ENCODE results near the gene C14orf180. TPM values are rescaled to one million over a fixed set of nuclear protein-coding genes. Genes with fewer than 3 reads are reported as not detected.

C14orf180 gene
- total RNA-seq, 1 experiment from 2014 or later: not detected

DNA sequence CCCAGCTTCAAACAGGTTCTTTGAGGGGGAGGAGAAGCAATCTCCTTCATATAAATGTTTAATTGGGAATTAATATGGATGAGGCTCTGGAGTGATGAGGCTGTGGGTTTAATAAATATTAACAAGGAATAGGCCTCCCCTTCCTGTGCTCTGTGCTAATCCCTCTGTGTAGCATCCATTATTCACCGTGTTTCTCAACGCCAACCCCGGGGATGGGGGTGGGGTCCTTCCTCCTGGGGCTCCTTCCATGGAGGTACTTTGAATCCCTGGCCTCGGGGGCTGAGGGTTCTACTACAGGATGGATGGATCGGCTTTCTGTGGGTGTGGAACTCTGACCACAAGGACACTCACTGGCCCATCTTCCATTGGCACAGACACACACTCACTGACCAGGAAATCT is 59.9 kb downstream of the C14orf180 start:
- WGBS (ENCODE audit: extremely low coverage, insufficient read length, low lambda C conversion rate): no CpG with 5 or more reads among the region's 5 CpGs
- H3K9me3 Mint-ChIP-seq: no peaks in the 10 kb centered on the region
- DNase-seq: no peak

More for the DNA sequence above, 59.9 kb downstream of the C14orf180 start:
- Histone ChIP-seq H2BK120ac (ENCODE audit: low read depth, low read length, poor library complexity, severe bottlenecking) (no peak overlapping the region), H3K56ac (ENCODE audit: insufficient read length, low read depth, low read length) (no peak overlapping the region), H4K91ac (ENCODE audit: insufficient read length, low read depth, low read length) (no peak overlapping the region), H3K4ac (ENCODE audit: low read depth, low read length) (no peak overlapping the region), H3K4me1 (ENCODE audit: insufficient read depth, low read length) (no peaks in the 10 kb centered on the region), H4K8ac (replicated peaks; ENCODE audit: insufficient read length, low read depth, low read length) (no peak overlapping the region), H4K20me1 (ENCODE audit: control insufficient read depth, insufficient read depth, insufficient read length) (no peaks in the 10 kb centered on the region), H3K27ac (ENCODE audit: insufficient read length, low read depth, low read length) (no peak overlapping the region), H4K5ac (ENCODE audit: insufficient read length, low read depth, low read length) (no peak overlapping the region), H3K23me2 (ENCODE audit: insufficient read length, low read depth, low read length, poor library complexity, severe bottlenecking) (no peaks in the 10 kb centered on the region), H2BK12ac (ENCODE audit: insufficient read length, low read depth, low read length) (no peak overlapping the region), H3K23ac (ENCODE audit: insufficient read length, low read depth, low read length) (no peak overlapping the region), H3K79me1 (ENCODE audit: insufficient read depth, low read depth, low read length, poor library complexity, severe bottlenecking) (no peaks in the 10 kb centered on the region), H2BK20ac (ENCODE audit: low read depth, low read length, poor library complexity, severe bottlenecking) (no peak overlapping the region), H2AK5ac (ENCODE audit: insufficient read length, low read length) (no peak overlapping the region), H3K27me3 (ENCODE audit: insufficient read depth, low read length) (no peaks in the 10 kb centered on the region), H3K9ac (ENCODE audit: extremely low read depth, insufficient read length, low read length) (no peak overlapping the region), H3K4me2 (ENCODE audit: insufficient read depth, insufficient read length, low read length) (no peak overlapping the region), H3K9me3 (ENCODE audit: control insufficient read depth, low read depth, low read length) (no peaks in the 10 kb centered on the region), H2AFZ (ENCODE audit: low read length) (no peak overlapping the region), H3K18ac (ENCODE audit: insufficient read length, low read depth, low read length) (no peak overlapping the region), H3K79me2 (ENCODE audit: insufficient read depth, low read length) (no peaks in the 10 kb centered on the region), H3K14ac (ENCODE audit: insufficient read depth, low read length) (no peak overlapping the region), H3T11ph (ENCODE audit: low read length) (no peak overlapping the region), H2BK5ac (ENCODE audit: insufficient read length, low read length) (no peak overlapping the region), H2BK15ac (ENCODE audit: low read depth, low read length) (no peak overlapping the region)
- TF ChIP-seq, protein P1, sequence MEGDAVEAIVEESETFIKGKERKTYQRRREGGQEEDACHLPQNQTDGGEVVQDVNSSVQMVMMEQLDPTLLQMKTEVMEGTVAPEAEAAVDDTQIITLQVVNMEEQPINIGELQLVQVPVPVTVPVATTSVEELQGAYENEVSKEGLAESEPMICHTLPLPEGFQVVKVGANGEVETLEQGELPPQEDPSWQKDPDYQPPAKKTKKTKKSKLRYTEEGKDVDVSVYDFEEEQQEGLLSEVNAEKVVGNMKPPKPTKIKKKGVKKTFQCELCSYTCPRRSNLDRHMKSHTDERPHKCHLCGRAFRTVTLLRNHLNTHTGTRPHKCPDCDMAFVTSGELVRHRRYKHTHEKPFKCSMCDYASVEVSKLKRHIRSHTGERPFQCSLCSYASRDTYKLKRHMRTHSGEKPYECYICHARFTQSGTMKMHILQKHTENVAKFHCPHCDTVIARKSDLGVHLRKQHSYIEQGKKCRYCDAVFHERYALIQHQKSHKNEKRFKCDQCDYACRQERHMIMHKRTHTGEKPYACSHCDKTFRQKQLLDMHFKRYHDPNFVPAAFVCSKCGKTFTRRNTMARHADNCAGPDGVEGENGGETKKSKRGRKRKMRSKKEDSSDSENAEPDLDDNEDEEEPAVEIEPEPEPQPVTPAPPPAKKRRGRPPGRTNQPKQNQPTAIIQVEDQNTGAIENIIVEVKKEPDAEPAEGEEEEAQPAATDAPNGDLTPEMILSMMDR (conservative IDR thresholded peaks at IDR 0.05): no peak
- Mint-ChIP-seq H3K36me3 (ENCODE audit: insufficient read depth in 1 of 3, low read depth in 3 of 3) (no peaks in the 10 kb centered on the region), H3K27ac (no peak overlapping the region; a peak in 1 of 7 replicates), H3K4me1 (peaks cover 4 to 12% of the 10 kb centered on the region in 2 experiments), H3K4me3 (no peak overlapping the region; a peak in 1 of 5 replicates), H3K27me3 (ENCODE audit: low read depth) (peaks cover 20% of the 10 kb centered on the region)

Other genes starting within 250 kb of the C14orf180 start
- 11.1 and 11.4 TPM in 2 replicates for gene TMEM179, start 25.0 kb downstream of the C14orf180 start, total RNA-seq (2021)
- gene INF2, start 109.9 kb downstream of the C14orf180 start, total RNA-seq (2021): 58.3 and 59.1 TPM in 2 replicates
- gene ADSS1, start 144.5 kb downstream of the C14orf180 start, total RNA-seq (2021): 7.8 and 8.5 TPM in 2 replicates
- gene SIVA1, start 173.4 kb downstream of the C14orf180 start, total RNA-seq (2021): 125 and 128 TPM in 2 replicates
- gene AKT1, start 216.0 kb downstream of the C14orf180 start, total RNA-seq (2021): 95.1 and 101 TPM in 2 replicates
- 5.9 and 6.1 TPM in 2 replicates for gene ZBTB42, start 221.3 kb downstream of the C14orf180 start, total RNA-seq (2021)

Data from H9 (cell line).